Endothelial cell (in vitro differentiated cells): ENCODE results near the gene DRC7. TPM values are rescaled to one million over a fixed set of nuclear protein-coding genes. Genes with fewer than 3 reads are reported as not detected.

Experiments
- DNase-seq: peaks from one replicate; pipeline ENCODE4 v3.0.0; 2021; ENCODE audit warnings: low spot score
- H3K27ac Mint-ChIP-seq: one replicate; pipeline ENCODE4 v1.8.0; 2021; ENCODE audit warnings: mixed read lengths, inconsistent platforms; ENCODE audit not compliant: unreplicated experiment
- H3K27me3 Mint-ChIP-seq: one replicate; pipeline ENCODE4 v1.8.0; 2021; ENCODE audit warnings: mild to moderate bottlenecking, moderate library complexity, mixed read lengths, inconsistent platforms; ENCODE audit not compliant: unreplicated experiment
- H3K36me3 Mint-ChIP-seq: one replicate; pipeline ENCODE4 v1.8.0; 2021; ENCODE audit warnings: mild to moderate bottlenecking, low read depth, mixed read lengths, inconsistent platforms; ENCODE audit not compliant: unreplicated experiment
- H3K4me1 Mint-ChIP-seq: one replicate; pipeline ENCODE4 v1.8.0; 2021; ENCODE audit warnings: mild to moderate bottlenecking, mixed read lengths, inconsistent platforms; ENCODE audit not compliant: unreplicated experiment
- H3K4me3 Mint-ChIP-seq: one replicate; pipeline ENCODE4 v1.8.0; 2021; ENCODE audit warnings: mild to moderate bottlenecking, mixed read lengths, inconsistent platforms; ENCODE audit not compliant: unreplicated experiment
- H3K9me3 Mint-ChIP-seq: one replicate; pipeline ENCODE4 v1.8.0; 2021; ENCODE audit warnings: mixed read lengths, inconsistent platforms; ENCODE audit not compliant: unreplicated experiment
- total RNA-seq: library from RNA; stranded (reverse); fragmentation: NEBNext Ultra II Directional; extraction: Animal tissue kit (Norgen Biotek cat#: 25700); gene quantifications from one replicate; pipeline ENCODE4 v1.2.1, GENCODE V29; 2021; ENCODE audit not compliant: unreplicated experiment
- TF ChIP-seq, protein P1 (sequence below): fragments of 200-600 bp; sonication (generic); IDR thresholded peaks from one replicate; pipeline ENCODE4 v1.5.0; 2021; ENCODE audit warnings: antibody characterized with exemption; ENCODE audit not compliant: unreplicated experiment

DRC7 gene
- total RNA-seq, 1 donor from 2014 or later, result 1.8 TPM

- H3K9me3 Mint-ChIP-seq, result no peaks in the 10 kb centered on the region
- H3K36me3 Mint-ChIP-seq, result peaks cover 16% of the 10 kb centered on the region
- peaks cover 12% of the 10 kb centered on the region for H3K27me3 Mint-ChIP-seq
- H3K4me1 Mint-ChIP-seq, result no peaks in the 10 kb centered on the region
- H3K27ac Mint-ChIP-seq, result no peak overlapping the region
- no peak for DNase-seq
- TF ChIP-seq, protein P1, sequence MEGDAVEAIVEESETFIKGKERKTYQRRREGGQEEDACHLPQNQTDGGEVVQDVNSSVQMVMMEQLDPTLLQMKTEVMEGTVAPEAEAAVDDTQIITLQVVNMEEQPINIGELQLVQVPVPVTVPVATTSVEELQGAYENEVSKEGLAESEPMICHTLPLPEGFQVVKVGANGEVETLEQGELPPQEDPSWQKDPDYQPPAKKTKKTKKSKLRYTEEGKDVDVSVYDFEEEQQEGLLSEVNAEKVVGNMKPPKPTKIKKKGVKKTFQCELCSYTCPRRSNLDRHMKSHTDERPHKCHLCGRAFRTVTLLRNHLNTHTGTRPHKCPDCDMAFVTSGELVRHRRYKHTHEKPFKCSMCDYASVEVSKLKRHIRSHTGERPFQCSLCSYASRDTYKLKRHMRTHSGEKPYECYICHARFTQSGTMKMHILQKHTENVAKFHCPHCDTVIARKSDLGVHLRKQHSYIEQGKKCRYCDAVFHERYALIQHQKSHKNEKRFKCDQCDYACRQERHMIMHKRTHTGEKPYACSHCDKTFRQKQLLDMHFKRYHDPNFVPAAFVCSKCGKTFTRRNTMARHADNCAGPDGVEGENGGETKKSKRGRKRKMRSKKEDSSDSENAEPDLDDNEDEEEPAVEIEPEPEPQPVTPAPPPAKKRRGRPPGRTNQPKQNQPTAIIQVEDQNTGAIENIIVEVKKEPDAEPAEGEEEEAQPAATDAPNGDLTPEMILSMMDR, result no peak
- H3K4me3 Mint-ChIP-seq, result peak overlapping the region; percentile 27
Measured at GRCh38 chr16:57762365-57763040, 67.9 kb downstream of the DRC7 start.

DNA sequence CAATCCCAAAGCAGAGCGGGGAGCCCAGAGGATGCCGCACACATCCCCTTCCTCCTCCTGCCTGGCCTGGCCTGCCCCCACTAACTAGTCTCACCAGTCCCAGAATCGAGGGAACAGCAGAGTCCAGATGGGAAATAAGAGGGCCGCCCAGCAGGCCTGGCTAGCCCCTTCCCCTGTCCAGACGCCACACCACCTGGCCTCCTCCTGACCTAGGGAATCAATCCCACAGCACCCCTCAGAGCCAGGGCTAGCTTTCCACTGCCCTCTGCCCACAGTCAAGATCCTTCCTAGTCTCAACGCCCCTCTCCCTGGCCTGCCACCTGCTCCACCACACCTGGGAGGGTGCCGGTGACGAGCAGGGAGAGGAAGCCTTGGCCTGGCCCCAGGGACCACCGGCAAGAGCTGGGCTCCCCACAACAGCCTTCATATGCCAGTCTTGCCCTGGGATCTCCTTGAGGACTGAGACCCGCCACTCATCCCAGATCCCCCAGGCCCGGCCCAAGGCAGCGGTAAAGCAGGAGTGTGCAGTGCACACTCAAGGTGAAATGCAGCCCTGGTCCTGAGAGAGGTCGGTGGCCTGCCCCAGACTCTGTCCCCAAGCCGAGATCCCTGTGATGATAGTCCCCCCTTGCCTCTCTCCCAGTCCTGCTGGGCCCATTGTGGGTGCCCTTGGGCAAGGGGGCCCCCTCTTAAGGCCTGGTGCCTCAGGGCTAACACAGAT, 68.8 kb downstream of the DRC7 start:
- no peaks in the 10 kb centered on the region for H3K9me3 Mint-ChIP-seq
- no peaks in the 10 kb centered on the region for H3K4me1 Mint-ChIP-seq
- DNase-seq, result no peak
- peaks cover 13% of the 10 kb centered on the region for H3K27me3 Mint-ChIP-seq
- TF ChIP-seq, protein P1, result no peak
- H3K27ac Mint-ChIP-seq, result no peak overlapping the region
- no peak overlapping the region for H3K4me3 Mint-ChIP-seq
- peaks cover 18% of the 10 kb centered on the region for H3K36me3 Mint-ChIP-seq

DNA sequence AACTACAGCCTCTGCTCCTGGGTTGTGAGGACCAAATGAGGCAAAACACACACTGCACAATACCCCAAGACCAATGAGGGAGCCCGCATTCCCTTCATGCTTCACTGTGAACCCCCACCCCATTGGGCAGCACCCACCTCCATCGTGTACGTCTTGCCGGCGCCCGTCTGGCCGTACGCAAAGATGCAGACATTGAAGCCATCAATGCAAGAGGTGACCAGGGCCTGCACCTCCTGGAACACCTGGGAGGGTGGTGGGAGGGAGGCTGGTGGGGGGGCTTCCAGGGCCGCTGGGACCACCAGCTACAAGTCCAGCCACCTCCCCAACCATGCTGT, 69.4 kb downstream of the DRC7 start:
- Mint-ChIP-seq H3K9me3 (no peaks in the 10 kb centered on the region), H3K4me3 (no peak overlapping the region), H3K27me3 (peaks cover 13% of the 10 kb centered on the region), H3K27ac (no peak overlapping the region), H3K36me3 (peaks cover 19% of the 10 kb centered on the region), H3K4me1 (no peaks in the 10 kb centered on the region)
- TF ChIP-seq, protein P1, result no peak
- no peak for DNase-seq

DNA sequence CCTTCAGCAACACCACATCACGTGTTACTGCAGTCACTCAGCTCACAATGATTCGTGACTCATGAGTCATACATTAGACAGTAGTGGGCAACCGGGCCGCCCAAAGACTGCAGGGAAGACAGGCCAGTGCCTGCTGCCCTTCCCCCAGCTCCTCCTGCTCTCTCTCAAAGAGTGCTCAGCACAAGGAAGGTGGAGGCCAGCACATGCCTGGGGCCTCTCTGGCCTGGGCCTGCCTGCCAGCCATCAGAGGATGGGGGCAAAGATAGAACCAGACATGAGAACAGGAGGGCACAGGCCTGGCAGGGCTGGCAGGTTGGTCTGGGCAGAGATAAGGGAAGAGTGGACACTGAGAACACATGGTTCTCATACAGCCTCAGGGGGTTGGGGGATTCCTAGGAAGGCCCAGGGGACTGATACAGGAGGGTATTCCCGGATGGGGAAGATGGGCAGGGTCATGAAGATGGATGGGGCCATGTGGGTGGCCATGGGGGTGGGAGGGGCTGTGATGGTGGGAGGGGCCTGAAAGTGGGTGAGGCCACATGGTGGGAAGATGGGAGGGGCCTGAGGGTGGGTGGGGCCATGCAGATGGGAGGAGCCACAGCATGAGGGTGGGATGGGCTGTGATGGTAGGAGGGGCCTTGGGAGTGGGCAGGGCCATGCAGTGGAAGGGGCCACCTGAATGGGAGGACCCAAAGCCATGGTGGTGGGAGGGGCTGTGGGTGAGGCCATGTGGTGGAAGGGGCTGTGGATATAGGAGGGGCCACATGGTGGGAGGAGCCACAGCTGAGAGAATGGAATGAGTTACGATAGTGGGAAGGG, 69.9 kb downstream of the DRC7 start:
- Mint-ChIP-seq H3K36me3 (peaks cover 19% of the 10 kb centered on the region), H3K27me3 (peaks cover 13% of the 10 kb centered on the region), H3K4me3 (no peak overlapping the region), H3K9me3 (no peaks in the 10 kb centered on the region), H3K27ac (no peak overlapping the region), H3K4me1 (no peaks in the 10 kb centered on the region)
- TF ChIP-seq, protein P1, result no peak
- DNase-seq, result peak; percentile 28
